ENCODE results near the gene GLDC.

GLDC gene

DNA sequence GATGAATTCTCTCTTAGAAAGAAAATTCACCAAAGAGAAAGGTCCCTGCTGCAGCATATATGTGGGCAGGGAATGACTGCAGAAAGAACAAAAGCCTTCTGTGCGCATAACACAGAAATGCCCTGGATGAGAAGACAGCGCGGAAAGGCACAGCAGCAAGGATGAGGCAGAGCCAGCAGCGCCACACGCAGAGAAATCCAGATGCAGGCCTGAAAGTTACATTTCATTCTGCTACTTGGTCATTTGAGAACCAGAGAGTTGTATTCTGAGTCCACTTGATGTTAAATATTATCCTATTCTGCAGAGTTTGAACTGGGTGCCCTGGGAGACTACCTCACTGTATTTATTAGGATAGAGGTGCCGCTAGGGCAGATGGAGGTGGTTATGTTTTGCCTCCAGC lies 68.5 kb downstream of the GLDC start:
- TF ChIP-seq, protein P1, sequence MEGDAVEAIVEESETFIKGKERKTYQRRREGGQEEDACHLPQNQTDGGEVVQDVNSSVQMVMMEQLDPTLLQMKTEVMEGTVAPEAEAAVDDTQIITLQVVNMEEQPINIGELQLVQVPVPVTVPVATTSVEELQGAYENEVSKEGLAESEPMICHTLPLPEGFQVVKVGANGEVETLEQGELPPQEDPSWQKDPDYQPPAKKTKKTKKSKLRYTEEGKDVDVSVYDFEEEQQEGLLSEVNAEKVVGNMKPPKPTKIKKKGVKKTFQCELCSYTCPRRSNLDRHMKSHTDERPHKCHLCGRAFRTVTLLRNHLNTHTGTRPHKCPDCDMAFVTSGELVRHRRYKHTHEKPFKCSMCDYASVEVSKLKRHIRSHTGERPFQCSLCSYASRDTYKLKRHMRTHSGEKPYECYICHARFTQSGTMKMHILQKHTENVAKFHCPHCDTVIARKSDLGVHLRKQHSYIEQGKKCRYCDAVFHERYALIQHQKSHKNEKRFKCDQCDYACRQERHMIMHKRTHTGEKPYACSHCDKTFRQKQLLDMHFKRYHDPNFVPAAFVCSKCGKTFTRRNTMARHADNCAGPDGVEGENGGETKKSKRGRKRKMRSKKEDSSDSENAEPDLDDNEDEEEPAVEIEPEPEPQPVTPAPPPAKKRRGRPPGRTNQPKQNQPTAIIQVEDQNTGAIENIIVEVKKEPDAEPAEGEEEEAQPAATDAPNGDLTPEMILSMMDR (IDR thresholded peaks at IDR 0.05) = no peak

DNA sequence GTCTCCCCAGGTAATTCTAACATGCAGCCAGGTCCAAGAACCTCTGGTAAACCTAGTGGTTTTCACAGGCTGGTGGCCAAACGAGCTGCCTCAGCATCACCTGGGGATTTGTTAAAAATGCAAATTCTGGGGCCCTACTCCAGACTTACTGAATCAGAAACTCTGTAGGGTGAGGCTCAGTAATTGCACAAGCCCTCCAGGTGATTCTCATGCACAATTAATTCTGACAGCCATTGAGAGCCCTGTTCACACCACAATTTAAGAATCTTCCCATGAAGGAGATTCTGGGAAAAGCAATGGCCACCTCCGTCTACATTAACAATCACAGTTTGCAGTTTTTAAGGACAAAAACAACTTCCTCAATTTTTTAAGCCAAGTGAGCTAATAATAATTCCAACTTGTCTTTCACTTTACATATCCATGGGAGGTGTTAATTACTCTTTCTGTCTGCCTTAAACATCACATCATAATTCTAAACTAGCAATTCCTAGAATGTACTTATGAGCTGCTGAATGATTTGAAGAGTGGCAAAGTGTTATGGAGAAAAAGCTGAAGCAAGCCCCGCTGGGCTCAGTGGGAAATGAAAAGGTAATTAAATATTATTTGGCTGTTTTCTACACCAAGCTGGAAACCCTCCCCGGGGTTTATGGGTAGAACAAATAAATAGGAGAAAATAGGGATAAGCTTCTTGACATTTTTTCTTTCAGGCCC lies 70.0 kb downstream of the GLDC start:
- TF ChIP-seq, protein P1 (IDR thresholded peaks at IDR 0.05) = no peak

DNA sequence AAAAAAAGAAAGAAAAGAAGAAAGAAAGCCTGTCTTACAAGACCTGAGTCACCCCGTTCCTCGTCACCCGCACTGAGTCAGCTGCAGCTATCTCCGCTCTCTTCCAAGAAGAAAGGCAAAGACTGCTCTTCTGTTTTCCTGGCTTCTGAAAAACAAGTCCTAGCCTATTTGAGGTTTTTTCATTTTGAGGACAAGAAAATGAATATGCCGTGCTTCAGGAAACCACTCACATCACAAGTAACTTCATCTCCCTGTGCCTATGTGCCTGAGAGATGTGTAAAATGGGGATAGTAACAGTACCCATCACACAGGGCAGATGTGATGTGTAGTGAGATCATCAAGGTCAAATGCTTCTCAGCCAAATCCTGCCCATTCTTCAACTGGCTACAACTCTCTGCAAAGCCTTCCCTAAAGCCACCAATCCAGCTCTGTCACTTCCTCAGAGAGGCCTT lies 78.4 kb downstream of the GLDC start:
- TF ChIP-seq, protein P1 (IDR thresholded peaks at IDR 0.05) = no peak

DNA sequence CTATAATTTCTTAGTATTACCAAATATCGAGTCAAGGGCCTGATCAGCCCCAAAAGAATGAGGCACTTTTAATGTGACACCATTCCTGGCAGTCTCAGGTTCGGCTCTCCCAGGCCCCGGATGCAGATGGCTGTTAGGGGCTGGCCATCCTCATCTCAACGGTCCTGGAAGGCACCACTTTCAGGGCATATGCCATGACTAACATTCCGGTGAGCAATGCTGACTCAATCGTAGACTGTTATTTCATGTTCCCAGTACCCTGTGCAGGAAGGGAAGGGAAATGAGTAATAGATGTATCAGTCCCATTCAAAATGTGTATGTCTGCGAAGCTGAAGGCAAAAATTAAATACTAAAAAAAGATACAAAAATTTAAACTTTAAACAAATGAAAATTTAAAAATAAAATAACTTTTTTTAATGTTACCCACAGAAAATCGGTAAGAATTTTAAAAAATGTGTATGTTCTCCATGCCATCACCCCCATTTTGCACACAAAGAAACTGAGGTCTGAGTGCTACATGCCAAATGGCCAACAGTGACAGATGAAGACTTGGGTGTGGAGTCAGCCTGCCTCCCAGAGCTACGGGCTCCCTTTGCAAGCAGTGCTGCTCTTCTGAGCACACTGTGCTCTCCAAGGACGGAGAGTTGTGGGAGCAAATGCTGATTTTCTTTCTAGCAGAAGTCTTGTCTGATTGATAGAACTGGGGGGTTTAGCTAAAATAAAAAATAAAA lies 79.0 kb downstream of the GLDC start:
- TF ChIP-seq, protein P1 (IDR thresholded peaks at IDR 0.05) = no peak

- TF ChIP-seq, protein P1 (IDR thresholded peaks at IDR 0.05) = no peak
These were observed 80.2 kb downstream of the GLDC start for GRCh38 chr9:6565312-6565711.

DNA sequence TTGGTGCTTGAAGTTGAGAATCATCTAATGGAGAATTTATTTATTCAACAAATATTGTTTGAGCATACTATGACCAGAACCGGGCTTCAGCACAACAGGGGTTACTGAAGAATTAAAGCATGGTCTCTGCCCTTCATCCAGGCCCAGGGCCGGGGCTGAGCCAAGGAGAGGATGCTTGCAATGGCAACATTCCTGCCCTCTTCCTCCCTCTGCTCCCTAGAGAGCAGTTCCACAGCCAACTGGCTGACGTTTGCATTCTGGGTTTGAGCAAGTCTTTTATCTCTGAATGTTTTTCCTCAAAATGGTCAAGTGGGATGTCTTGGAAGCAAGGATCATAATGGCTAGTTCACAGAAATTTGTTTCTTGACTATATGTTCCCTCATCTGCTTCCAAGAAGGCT lies 80.7 kb downstream of the GLDC start:
- TF ChIP-seq, protein P1 (IDR thresholded peaks at IDR 0.05) = no peak

- TF ChIP-seq, protein P1 (IDR thresholded peaks at IDR 0.05) = no peak
These were observed 81.2 kb downstream of the GLDC start for GRCh38 chr9:6564360-6564759.
